ENCODE measurements around the gene TOP3B.

The TOP3B gene

GRCh38 chr22:21951931-21952465 lies 30.6 kb downstream of the TOP3B start:
- no peak for TF ChIP-seq TAF1 (IDR thresholded peaks at IDR 0.05; ENCODE audit: borderline replicate concordance, insufficient read depth, low read length)
- no peak for TF ChIP-seq SIN3A (IDR thresholded peaks at IDR 0.05; ENCODE audit: borderline replicate concordance, insufficient read depth, low read length)
- no peak for TF ChIP-seq POLR2AphosphoS5 (IDR thresholded peaks at IDR 0.05; ENCODE audit: low read depth, low read length)
- TF ChIP-seq REST (IDR thresholded peaks at IDR 0.05; ENCODE audit: insufficient read depth in 1 of 2, low read depth in 2 of 2, low read length in 2 of 2), result no peak
- no peak for TF ChIP-seq FOXP2 (optimal IDR thresholded peaks at IDR 0.05; ENCODE audit: borderline replicate concordance, extremely low read depth, extremely low read length, insufficient read depth)

- no peak for TF ChIP-seq SIN3A (IDR thresholded peaks at IDR 0.05; ENCODE audit: borderline replicate concordance, insufficient read depth, low read length)
Measured at GRCh38 chr22:21951062-21951461, 31.5 kb downstream of the TOP3B start.

GRCh38 chr22:21949948-21950347 lies 32.6 kb downstream of the TOP3B start:
- TF ChIP-seq POLR2AphosphoS5 (IDR thresholded peaks at IDR 0.05; ENCODE audit: low read depth, low read length) (no peak), TAF1 (IDR thresholded peaks at IDR 0.05; ENCODE audit: borderline replicate concordance, insufficient read depth, low read length) (no peak), SIN3A (IDR thresholded peaks at IDR 0.05; ENCODE audit: borderline replicate concordance, insufficient read depth, low read length) (no peak)

GRCh38 chr22:21949569-21949918 lies 33.0 kb downstream of the TOP3B start:
- TF ChIP-seq REST (IDR thresholded peaks at IDR 0.05; ENCODE audit: insufficient read depth in 1 of 2, low read depth in 2 of 2, low read length in 2 of 2) (no peak), FOXP2 (optimal IDR thresholded peaks at IDR 0.05; ENCODE audit: borderline replicate concordance, extremely low read depth, extremely low read length, insufficient read depth) (no peak), POLR2AphosphoS5 (IDR thresholded peaks at IDR 0.05; ENCODE audit: low read depth, low read length) (no peak), SIN3A (IDR thresholded peaks at IDR 0.05; ENCODE audit: borderline replicate concordance, insufficient read depth, low read length) (no peak), TAF1 (IDR thresholded peaks at IDR 0.05; ENCODE audit: borderline replicate concordance, insufficient read depth, low read length) (no peak)

GRCh38 chr22:21948824-21949568 lies 33.6 kb downstream of the TOP3B start:
- TF ChIP-seq POLR2AphosphoS5 (IDR thresholded peaks at IDR 0.05; ENCODE audit: low read depth, low read length) (no peak), REST (IDR thresholded peaks at IDR 0.05; ENCODE audit: insufficient read depth in 1 of 2, low read depth in 2 of 2, low read length in 2 of 2) (no peak), TAF1 (IDR thresholded peaks at IDR 0.05; ENCODE audit: borderline replicate concordance, insufficient read depth, low read length) (no peak), FOXP2 (optimal IDR thresholded peaks at IDR 0.05; ENCODE audit: borderline replicate concordance, extremely low read depth, extremely low read length, insufficient read depth) (no peak), SIN3A (IDR thresholded peaks at IDR 0.05; ENCODE audit: borderline replicate concordance, insufficient read depth, low read length) (no peak)

GRCh38 chr22:21948390-21948789 lies 34.2 kb downstream of the TOP3B start:
- TF ChIP-seq POLR2AphosphoS5 (IDR thresholded peaks at IDR 0.05; ENCODE audit: low read depth, low read length) (no peak), REST (IDR thresholded peaks at IDR 0.05; ENCODE audit: insufficient read depth in 1 of 2, low read depth in 2 of 2, low read length in 2 of 2) (no peak), SIN3A (IDR thresholded peaks at IDR 0.05; ENCODE audit: borderline replicate concordance, insufficient read depth, low read length) (no peak), FOXP2 (optimal IDR thresholded peaks at IDR 0.05; ENCODE audit: borderline replicate concordance, extremely low read depth, extremely low read length, insufficient read depth) (no peak), TAF1 (IDR thresholded peaks at IDR 0.05; ENCODE audit: borderline replicate concordance, insufficient read depth, low read length) (no peak)
